ENCODE results near the gene SLC44A1.
A peak's percentile ranks its signal among the peaks of the same experiment; 100 is the strongest.

Gene SLC44A1

DNA sequence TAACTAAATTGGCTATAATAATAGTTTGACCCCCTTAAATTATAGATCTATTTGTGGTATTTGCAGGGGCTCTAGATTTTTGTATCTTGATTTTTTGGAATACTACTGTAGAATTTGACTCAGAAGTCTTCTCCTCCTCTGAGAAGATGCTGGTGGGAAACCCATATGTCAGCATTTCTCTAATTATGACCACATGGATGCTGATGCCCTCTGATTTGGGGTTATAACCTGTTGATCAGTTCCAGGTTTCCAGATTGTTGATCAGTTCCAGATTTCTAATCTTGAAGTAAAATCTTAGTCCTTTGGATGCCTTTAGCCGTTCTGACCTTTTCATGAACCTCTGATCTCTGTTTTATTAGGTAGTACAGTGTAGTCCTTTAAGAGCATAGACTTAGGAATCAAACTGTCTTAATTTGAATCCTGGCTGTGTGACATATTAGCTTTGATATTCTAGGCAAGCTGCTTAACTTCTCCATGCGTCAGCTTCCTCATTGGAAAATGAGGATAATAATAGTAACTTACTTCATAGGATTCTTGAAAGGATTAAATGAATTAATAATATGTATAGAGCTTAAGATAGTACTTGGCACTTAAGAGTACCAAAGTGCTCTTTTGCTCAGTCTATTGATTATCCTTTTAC lies 211.5 kb downstream of the SLC44A1 start:
- H3K27me3 ChIP-seq (ENCODE audit: insufficient read depth, poor library complexity, severe bottlenecking), result no peaks in the 10 kb centered on the region
- H3K27ac ChIP-seq (replicated peaks), result no peak overlapping the region
- H3K4me3 ChIP-seq (replicated peaks; ENCODE audit: insufficient read depth, low read length), result no peak overlapping the region
- TF ChIP-seq, protein P1, sequence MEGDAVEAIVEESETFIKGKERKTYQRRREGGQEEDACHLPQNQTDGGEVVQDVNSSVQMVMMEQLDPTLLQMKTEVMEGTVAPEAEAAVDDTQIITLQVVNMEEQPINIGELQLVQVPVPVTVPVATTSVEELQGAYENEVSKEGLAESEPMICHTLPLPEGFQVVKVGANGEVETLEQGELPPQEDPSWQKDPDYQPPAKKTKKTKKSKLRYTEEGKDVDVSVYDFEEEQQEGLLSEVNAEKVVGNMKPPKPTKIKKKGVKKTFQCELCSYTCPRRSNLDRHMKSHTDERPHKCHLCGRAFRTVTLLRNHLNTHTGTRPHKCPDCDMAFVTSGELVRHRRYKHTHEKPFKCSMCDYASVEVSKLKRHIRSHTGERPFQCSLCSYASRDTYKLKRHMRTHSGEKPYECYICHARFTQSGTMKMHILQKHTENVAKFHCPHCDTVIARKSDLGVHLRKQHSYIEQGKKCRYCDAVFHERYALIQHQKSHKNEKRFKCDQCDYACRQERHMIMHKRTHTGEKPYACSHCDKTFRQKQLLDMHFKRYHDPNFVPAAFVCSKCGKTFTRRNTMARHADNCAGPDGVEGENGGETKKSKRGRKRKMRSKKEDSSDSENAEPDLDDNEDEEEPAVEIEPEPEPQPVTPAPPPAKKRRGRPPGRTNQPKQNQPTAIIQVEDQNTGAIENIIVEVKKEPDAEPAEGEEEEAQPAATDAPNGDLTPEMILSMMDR (IDR thresholded peaks at IDR 0.05; ENCODE audit: insufficient read depth, low read length), result no peak
- TF ChIP-seq POLR2AphosphoS5 (IDR thresholded peaks at IDR 0.05; ENCODE audit: low read depth), result no peak
- no peak for TF ChIP-seq SPI1 (IDR thresholded peaks at IDR 0.05; ENCODE audit: borderline replicate concordance, low read depth)
- no peak for TF ChIP-seq GABPA (IDR thresholded peaks at IDR 0.05; ENCODE audit: low read depth)
- DNase-seq (ENCODE audit: low read depth in 1 of 2, low spot score in 1 of 2), result no peak

DNA sequence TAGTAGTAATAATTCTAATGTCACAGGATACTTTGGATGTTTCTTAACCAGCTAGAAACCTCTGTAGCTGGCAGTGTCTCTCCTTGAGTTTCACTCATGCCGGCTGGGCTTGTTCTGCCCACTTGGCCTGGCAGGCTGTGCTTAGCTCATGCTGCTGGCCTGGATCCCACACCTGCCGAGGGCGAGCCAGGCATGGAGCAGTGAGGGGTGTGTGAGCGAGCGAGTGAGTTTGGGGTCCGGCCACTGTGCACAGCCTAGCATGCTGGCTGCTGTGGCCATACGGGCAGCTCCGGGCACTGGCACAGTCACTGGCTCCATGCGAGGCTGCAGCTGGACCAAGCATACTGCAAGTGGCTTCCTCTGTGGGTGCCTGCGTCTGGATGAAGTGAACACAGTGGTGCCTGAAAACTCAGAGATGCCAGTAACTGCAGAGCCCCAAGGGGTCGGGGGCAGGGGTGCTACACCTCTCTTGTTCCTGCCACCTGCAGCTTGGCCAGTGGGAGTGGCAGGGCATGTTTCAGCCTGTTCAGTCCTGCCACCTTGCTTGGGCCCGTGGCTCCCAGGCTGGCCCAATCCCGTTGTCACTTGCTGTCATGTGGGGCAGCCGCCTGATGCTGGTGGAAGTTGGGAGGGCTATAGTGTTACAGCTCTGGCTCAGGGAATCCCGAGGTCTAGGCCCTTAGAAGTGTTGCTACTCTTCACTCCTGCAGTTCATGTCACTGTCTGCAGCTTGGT lies 213.3 kb downstream of the SLC44A1 start:
- Histone ChIP-seq H3K4me3 (replicated peaks; ENCODE audit: insufficient read depth, low read length) (no peak overlapping the region), H3K27ac (replicated peaks) (no peak overlapping the region), H3K27me3 (ENCODE audit: insufficient read depth, poor library complexity, severe bottlenecking) (no peaks in the 10 kb centered on the region)
- DNase-seq (ENCODE audit: low read depth in 1 of 2, low spot score in 1 of 2), result no peak
- TF ChIP-seq GABPA (IDR thresholded peaks at IDR 0.05; ENCODE audit: low read depth) (no peak), SPI1 (IDR thresholded peaks at IDR 0.05; ENCODE audit: borderline replicate concordance, low read depth) (no peak), POLR2AphosphoS5 (IDR thresholded peaks at IDR 0.05; ENCODE audit: low read depth) (no peak)
- TF ChIP-seq, protein P1 (IDR thresholded peaks at IDR 0.05; ENCODE audit: insufficient read depth, low read length), result no peak
- TF ChIP-seq, protein P2, sequence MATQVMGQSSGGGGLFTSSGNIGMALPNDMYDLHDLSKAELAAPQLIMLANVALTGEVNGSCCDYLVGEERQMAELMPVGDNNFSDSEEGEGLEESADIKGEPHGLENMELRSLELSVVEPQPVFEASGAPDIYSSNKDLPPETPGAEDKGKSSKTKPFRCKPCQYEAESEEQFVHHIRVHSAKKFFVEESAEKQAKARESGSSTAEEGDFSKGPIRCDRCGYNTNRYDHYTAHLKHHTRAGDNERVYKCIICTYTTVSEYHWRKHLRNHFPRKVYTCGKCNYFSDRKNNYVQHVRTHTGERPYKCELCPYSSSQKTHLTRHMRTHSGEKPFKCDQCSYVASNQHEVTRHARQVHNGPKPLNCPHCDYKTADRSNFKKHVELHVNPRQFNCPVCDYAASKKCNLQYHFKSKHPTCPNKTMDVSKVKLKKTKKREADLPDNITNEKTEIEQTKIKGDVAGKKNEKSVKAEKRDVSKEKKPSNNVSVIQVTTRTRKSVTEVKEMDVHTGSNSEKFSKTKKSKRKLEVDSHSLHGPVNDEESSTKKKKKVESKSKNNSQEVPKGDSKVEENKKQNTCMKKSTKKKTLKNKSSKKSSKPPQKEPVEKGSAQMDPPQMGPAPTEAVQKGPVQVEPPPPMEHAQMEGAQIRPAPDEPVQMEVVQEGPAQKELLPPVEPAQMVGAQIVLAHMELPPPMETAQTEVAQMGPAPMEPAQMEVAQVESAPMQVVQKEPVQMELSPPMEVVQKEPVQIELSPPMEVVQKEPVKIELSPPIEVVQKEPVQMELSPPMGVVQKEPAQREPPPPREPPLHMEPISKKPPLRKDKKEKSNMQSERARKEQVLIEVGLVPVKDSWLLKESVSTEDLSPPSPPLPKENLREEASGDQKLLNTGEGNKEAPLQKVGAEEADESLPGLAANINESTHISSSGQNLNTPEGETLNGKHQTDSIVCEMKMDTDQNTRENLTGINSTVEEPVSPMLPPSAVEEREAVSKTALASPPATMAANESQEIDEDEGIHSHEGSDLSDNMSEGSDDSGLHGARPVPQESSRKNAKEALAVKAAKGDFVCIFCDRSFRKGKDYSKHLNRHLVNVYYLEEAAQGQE (IDR thresholded peaks at IDR 0.05; ENCODE audit: insufficient replicate concordance, low read depth), result no peak

DNA sequence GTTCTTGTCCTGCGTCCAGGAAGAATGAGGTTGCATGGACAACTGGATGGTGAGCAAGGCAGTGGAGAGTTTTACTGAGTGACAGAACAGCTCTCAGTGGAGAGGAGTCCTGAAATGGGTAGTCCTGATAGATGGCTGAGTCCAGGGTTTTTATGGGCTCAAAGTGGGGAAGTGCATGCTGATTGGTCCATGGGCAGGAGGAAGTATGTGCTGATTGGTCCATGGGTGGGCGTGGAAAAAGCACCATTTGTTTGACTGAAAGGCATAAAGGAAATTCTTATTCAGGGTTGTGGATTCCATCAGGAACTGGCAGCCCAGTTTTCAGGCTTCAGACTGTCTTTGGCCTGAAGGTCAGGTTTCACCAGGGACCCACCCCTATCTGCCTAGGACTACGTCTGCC lies 214.0 kb downstream of the SLC44A1 start:
- Histone ChIP-seq H3K27me3 (ENCODE audit: insufficient read depth, poor library complexity, severe bottlenecking) (no peaks in the 10 kb centered on the region), H3K4me3 (replicated peaks; ENCODE audit: insufficient read depth, low read length) (no peak overlapping the region), H3K27ac (replicated peaks) (no peak overlapping the region)
- TF ChIP-seq SPI1 (IDR thresholded peaks at IDR 0.05; ENCODE audit: borderline replicate concordance, low read depth), result peak; percentile 18; the same call in 1 of the 2 replicates
- TF ChIP-seq, protein P1 (IDR thresholded peaks at IDR 0.05; ENCODE audit: insufficient read depth, low read length), result no peak
- no peak for DNase-seq (ENCODE audit: low read depth in 1 of 2, low spot score in 1 of 2)

DNA sequence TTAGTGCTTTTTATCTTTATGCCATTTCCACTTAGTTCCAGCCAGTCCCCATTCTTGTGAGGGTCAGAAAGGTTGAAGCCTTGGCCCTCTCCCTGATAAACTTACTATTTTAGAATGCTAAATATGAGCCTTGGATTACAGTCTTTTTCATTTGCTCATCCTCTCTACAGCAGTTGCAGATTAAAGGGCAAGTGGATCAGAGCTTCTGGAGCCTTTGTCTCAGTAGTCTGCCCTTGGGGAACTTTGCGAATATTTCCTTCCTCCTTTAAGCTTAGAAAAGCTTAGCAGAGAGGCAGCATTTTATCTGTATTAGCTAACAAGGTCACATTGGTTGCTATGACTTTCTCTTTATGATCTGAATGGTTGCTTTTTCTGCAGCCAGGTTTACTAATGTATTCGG lies 214.9 kb downstream of the SLC44A1 start:
- Histone ChIP-seq H3K4me3 (replicated peaks; ENCODE audit: insufficient read depth, low read length) (no peak overlapping the region), H3K27me3 (ENCODE audit: insufficient read depth, poor library complexity, severe bottlenecking) (no peaks in the 10 kb centered on the region), H3K27ac (replicated peaks) (no peak overlapping the region)
- no peak for DNase-seq (ENCODE audit: low read depth in 1 of 2, low spot score in 1 of 2)
- TF ChIP-seq SPI1 (IDR thresholded peaks at IDR 0.05; ENCODE audit: borderline replicate concordance, low read depth) (no peak), GABPA (IDR thresholded peaks at IDR 0.05; ENCODE audit: low read depth) (no peak), POLR2AphosphoS5 (IDR thresholded peaks at IDR 0.05; ENCODE audit: low read depth) (no peak)
- TF ChIP-seq, protein P1 (IDR thresholded peaks at IDR 0.05; ENCODE audit: insufficient read depth, low read length), result no peak
